Mucosa of gallbladder (tissue), 1 donor: ENCODE measurements around the gene CA9. TPM values are rescaled to one million over a fixed set of nuclear protein-coding genes. Genes with fewer than 3 reads are reported as not detected.
A peak's percentile ranks its signal among the peaks of the same experiment; 100 is the strongest.

ENCODE experiments used
- DNase-seq: peaks from one replicate; pipeline ENCODE4 v3.0.0-alpha.2; 2020; ENCODE audit warnings: low spot score
- total RNA-seq: library from RNA; stranded (reverse); gene quantifications from one replicate; pipeline ENCODE4 v1.2.1, GENCODE V29; 2021
- donor health status: DM: no; HTN: no; CAD: no.

CA9 gene
- total RNA-seq, 1 donor from 2014 or later, result 777 TPM

- DNase-seq, result no peak
Measured at GRCh38 chr9:35651956-35652828, 21.5 kb upstream of the CA9 start.

GRCh38 chr9:35652829-35653209 lies 20.9 kb upstream of the CA9 start:
- no peak for DNase-seq

- no peak for DNase-seq
Measured at GRCh38 chr9:35653611-35654010, 20.1 kb upstream of the CA9 start.

- no peak for DNase-seq
Measured at GRCh38 chr9:35656348-35656747, 17.4 kb upstream of the CA9 start.

- DNase-seq, result no peak
Measured at GRCh38 chr9:35656831-35657545, 16.7 kb upstream of the CA9 start.

- DNase-seq, result peak; percentile 97
Measured at GRCh38 chr9:35657546-35658136, 16.1 kb upstream of the CA9 start, which contains the start of gene RMRP. Gene RMRP, minus strand, starts transcription at chr9:35658019.

GRCh38 chr9:35658137-35658967 lies 15.4 kb upstream of the CA9 start, which contains the start of gene CCDC107:
Gene CCDC107, plus strand, starts transcription at chr9:35658292. Its CDS starts 88 bp downstream, at chr9:35658380.
- peak; percentile 84 for DNase-seq

GRCh38 chr9:35658968-35659220 lies 14.8 kb upstream of the CA9 start:
- DNase-seq, result no peak

GRCh38 chr9:35659340-35659739 lies 14.4 kb upstream of the CA9 start:
- no peak for DNase-seq

- peak; percentile 52 for DNase-seq
Measured at GRCh38 chr9:35660966-35661415, 12.7 kb upstream of the CA9 start.

- no peak for DNase-seq
Measured at GRCh38 chr9:35661756-35662350, 11.9 kb upstream of the CA9 start.

GRCh38 chr9:35662437-35662836 lies 11.3 kb upstream of the CA9 start:
- DNase-seq, result no peak

- peak; percentile 82 for DNase-seq
Measured at GRCh38 chr9:35664531-35665470, 8.9 kb upstream of the CA9 start, which contains the start of gene ARHGEF39. Gene ARHGEF39, minus strand, starts transcription at chr9:35665195. Its CDS starts 26 bp downstream, at chr9:35665169.

GRCh38 chr9:35665471-35665818 lies 8.3 kb upstream of the CA9 start:
- DNase-seq, result no peak

GRCh38 chr9:35666045-35666444 lies 7.7 kb upstream of the CA9 start:
- no peak for DNase-seq

- no peak for DNase-seq
Measured at GRCh38 chr9:35666549-35666948, 7.2 kb upstream of the CA9 start.

- no peak for DNase-seq
Measured at GRCh38 chr9:35667939-35668338, 5.8 kb upstream of the CA9 start.

GRCh38 chr9:35669331-35670145 lies 4.2 kb upstream of the CA9 start:
- peak; percentile 92 for DNase-seq

- DNase-seq, result no peak
Measured at GRCh38 chr9:35674025-35674361, 265 bp downstream of the CA9 start.
